ENCODE data around the gene TRMU. TPM values are rescaled to one million over a fixed set of nuclear protein-coding genes. Genes with fewer than 3 reads are reported as not detected.

TRMU gene
- total and polyA plus RNA-seq, 10 donors, result 23.7 to 59.6 (median 43.3) TPM

DNA sequence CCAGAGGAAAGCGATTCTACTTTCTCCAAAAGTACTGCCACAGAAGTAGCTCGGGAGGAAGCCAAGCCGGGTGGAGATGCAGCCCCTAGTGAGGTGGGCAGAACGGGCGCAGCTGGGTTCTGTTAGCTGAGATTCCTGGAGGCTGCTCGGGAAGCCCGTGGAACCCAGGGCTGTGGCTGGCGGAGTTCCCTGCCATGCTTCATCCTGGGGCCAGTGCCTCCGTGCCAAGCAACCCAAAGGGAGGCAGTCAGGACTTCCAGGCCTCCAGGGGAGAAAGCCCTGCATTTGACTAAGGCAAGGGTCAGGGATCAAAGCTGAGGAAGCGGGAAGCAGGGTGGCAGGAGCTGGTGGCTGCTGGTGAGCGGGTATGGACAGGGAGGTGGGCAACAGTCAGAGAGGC lies 6.7 kb upstream of the TRMU start:
- Histone ChIP-seq H3K36me3 (peaks cover 0 to 87% (median 0%) of the 10 kb centered on the region in 6 donors), H3K4me1 (no peaks in the 10 kb centered on the region), H3K4me3 (no peak overlapping the region), H3K27ac (no peak overlapping the region), H3K27me3 (replicated peaks in 1 of 7) (no peaks in the 10 kb centered on the region), H3K9me3 (no peaks in the 10 kb centered on the region)
- intact Hi-C loops (cut with DNase I; ENCODE audit: low total_unique reads), result no loop called here
- no peak for TF ChIP-seq POLR2A (IDR thresholded peaks at IDR 0.05)
- TF ChIP-seq, protein P1, sequence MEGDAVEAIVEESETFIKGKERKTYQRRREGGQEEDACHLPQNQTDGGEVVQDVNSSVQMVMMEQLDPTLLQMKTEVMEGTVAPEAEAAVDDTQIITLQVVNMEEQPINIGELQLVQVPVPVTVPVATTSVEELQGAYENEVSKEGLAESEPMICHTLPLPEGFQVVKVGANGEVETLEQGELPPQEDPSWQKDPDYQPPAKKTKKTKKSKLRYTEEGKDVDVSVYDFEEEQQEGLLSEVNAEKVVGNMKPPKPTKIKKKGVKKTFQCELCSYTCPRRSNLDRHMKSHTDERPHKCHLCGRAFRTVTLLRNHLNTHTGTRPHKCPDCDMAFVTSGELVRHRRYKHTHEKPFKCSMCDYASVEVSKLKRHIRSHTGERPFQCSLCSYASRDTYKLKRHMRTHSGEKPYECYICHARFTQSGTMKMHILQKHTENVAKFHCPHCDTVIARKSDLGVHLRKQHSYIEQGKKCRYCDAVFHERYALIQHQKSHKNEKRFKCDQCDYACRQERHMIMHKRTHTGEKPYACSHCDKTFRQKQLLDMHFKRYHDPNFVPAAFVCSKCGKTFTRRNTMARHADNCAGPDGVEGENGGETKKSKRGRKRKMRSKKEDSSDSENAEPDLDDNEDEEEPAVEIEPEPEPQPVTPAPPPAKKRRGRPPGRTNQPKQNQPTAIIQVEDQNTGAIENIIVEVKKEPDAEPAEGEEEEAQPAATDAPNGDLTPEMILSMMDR (IDR thresholded peaks at IDR 0.05 in 8 of 11, conservative IDR thresholded peaks at IDR 0.05 in 3 of 11), result no peak
- TF ChIP-seq POLR2AphosphoS5 (IDR thresholded peaks at IDR 0.05), result no peak
- peak; percentile 48 for DNase-seq
- WGBS, 5 donors, result 90 to 98% (median 98%) methylated on average over 8 to 11 of the region's 11 CpGs

DNA sequence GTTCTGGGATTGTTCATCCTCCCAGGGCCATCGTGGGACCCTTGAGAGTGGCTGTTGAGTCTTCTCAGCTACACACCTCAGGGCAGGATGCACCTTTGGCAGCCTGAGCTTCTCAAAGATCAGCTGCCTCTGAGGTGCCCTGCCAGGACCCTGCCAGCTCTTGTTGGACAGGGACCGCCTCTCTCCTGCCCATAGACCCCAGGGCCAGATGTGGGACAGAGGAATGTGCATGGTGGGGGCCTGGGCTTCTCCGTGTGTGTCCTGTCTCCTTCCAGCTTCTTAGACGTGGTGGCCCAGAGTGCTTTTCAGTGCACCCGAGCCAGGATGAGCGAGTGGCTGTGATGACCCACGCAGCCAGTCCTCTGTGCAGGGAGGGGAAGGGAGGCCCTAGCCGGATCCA lies 5.9 kb upstream of the TRMU start:
- TF ChIP-seq, protein P1 (IDR thresholded peaks at IDR 0.05 in 8 of 11, conservative IDR thresholded peaks at IDR 0.05 in 3 of 11), result no peak
- TF ChIP-seq POLR2A (IDR thresholded peaks at IDR 0.05) (no peak), POLR2AphosphoS5 (IDR thresholded peaks at IDR 0.05) (no peak)
- peaks cover 0 to 78% (median 0%) of the 10 kb centered on the region in 6 donors for H3K36me3 ChIP-seq
- H3K27me3 ChIP-seq (replicated peaks in 1 of 7), result no peaks in the 10 kb centered on the region
- no peak overlapping the region for H3K27ac ChIP-seq
- intact Hi-C loops (cut with DNase I; ENCODE audit: low total_unique reads), result no loop called here
- H3K4me3 ChIP-seq, result no peak overlapping the region
- peaks cover 0 to 3% (median under 1%) of the 10 kb centered on the region in 6 donors for H3K4me1 ChIP-seq
- peak; percentile 35 for DNase-seq
- WGBS, 5 donors, result 67 to 98% (median 93%) methylated on average over 1 to 8 of the region's 8 CpGs
- no peaks in the 10 kb centered on the region for H3K9me3 ChIP-seq

DNA sequence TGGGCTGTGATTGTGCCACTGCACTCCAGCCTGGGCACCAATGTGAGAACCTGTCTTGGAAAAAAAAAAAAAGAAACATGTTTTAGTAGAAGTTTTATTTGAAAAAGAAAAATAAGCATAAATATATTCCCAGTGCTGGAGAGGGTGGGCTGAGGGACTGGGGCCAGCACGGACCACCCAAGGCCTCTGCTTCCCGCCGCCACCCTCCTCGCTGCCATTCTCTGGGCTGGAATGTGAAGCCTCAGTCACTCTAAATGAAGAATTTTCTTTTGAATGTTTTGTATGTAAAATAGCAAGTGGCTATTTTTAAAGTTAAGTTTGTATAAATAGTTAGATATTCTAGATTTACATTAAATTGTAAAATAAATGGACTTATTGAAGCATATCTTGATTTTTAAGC lies 5.1 kb upstream of the TRMU start:
- DNase-seq, result peak; percentile 25
- Histone ChIP-seq H3K27me3 (replicated peaks in 1 of 7) (no peaks in the 10 kb centered on the region), H3K27ac (no peak overlapping the region), H3K4me3 (no peak overlapping the region), H3K36me3 (peaks cover 0 to 70% (median 0%) of the 10 kb centered on the region in 6 donors), H3K4me1 (peaks cover 0 to 10% (median 6%) of the 10 kb centered on the region in 6 donors), H3K9me3 (no peaks in the 10 kb centered on the region)
- 93 to 97% (median 96%) methylated on average over 4 of the region's 4 CpGs for WGBS, 5 donors
- TF ChIP-seq POLR2AphosphoS5 (IDR thresholded peaks at IDR 0.05), result no peak
- TF ChIP-seq, protein P1 (IDR thresholded peaks at IDR 0.05 in 8 of 11, conservative IDR thresholded peaks at IDR 0.05 in 3 of 11), result no peak
- TF ChIP-seq POLR2A (IDR thresholded peaks at IDR 0.05), result no peak
- intact Hi-C loops (cut with DNase I; ENCODE audit: low total_unique reads), result no loop called here

DNA sequence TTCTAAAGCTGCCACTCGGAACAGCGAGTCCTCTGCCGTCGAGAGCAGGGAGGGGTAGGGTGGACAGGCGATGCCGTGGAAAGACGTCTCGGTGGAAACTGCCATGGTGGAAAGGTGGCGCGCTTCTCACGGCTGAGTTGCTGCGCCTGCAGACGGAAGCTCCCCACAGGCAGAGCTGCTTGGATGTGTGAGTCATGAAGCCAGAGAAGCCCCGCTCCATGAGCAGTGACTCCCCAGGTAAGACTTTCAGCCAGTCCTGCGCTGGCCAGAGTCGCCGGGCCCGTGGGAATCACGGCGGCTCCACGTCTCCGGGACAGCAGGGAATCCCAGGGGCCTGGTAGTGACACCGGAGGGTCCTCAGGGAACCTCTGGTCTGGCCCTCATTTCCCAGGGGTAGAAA lies 4.0 kb upstream of the TRMU start:
- H3K27me3 ChIP-seq (replicated peaks in 1 of 7), result no peaks in the 10 kb centered on the region
- DNase-seq, result peak; percentile 53
- intact Hi-C loops (cut with DNase I; ENCODE audit: low total_unique reads), result no loop called here
- H3K27ac ChIP-seq, result no peak overlapping the region
- H3K36me3 ChIP-seq, result peaks cover 0 to 60% (median 0%) of the 10 kb centered on the region in 6 donors
- H3K4me1 ChIP-seq, result peaks cover 3 to 17% (median 12%) of the 10 kb centered on the region in 6 donors
- TF ChIP-seq POLR2A (IDR thresholded peaks at IDR 0.05), result no peak
- TF ChIP-seq, protein P1 (IDR thresholded peaks at IDR 0.05 in 8 of 11, conservative IDR thresholded peaks at IDR 0.05 in 3 of 11), result no peak
- no peak for TF ChIP-seq POLR2AphosphoS5 (IDR thresholded peaks at IDR 0.05)
- 95 to 98% (median 96%) methylated on average over 14 to 23 of the region's 23 CpGs for WGBS, 5 donors
- no peak overlapping the region for H3K4me3 ChIP-seq
- H3K9me3 ChIP-seq, result no peaks in the 10 kb centered on the region
